ENCODE results near the gene TNRC18.

DNA sequence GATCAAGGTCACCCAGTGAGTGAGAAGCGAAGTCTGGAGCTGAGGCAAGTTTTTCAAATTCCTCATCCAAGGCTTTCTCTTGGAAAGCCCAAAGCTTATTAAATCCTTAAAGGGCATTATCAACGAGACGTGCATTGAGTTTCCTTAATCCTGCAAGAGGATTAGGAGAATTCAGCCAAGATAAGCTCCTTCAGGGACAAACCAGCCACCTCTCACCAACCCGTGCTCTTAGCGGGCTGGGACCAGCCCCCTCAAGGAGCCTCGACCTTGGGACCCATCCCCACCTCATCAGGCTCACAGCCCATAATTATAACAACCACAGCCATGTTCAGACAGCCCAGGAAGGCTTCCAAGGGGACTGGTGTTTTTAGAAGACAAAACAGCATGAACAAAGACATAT is 152.8 kb downstream of the TNRC18 start:
- TF ChIP-seq HOXA7 (CRISPR knock-in tag; IDR thresholded peaks at IDR 0.05; ENCODE audit: borderline replicate concordance) (no peak), ZNF133 (tag by site-specific recombination; IDR thresholded peaks at IDR 0.05) (no peak), ZNF768 (tag by site-specific recombination; IDR thresholded peaks at IDR 0.05) (no peak), ZNF121 (tag by site-specific recombination; IDR thresholded peaks at IDR 0.05) (no peak), TRIM28 (IDR thresholded peaks at IDR 0.05; ENCODE audit: borderline replicate concordance, low read length) (no peak), TCF7L2 (IDR thresholded peaks at IDR 0.05; ENCODE audit: borderline replicate concordance, low read depth, low read length) (no peak), ZBTB7A (tag by site-specific recombination; IDR thresholded peaks at IDR 0.05; ENCODE audit: low read depth) (no peak), ZNF530 (tag by site-specific recombination; IDR thresholded peaks at IDR 0.05; ENCODE audit: low read depth) (no peak), ZNF600 (tag by site-specific recombination; IDR thresholded peaks at IDR 0.05) (no peak)
- TF ChIP-seq, protein P1, sequence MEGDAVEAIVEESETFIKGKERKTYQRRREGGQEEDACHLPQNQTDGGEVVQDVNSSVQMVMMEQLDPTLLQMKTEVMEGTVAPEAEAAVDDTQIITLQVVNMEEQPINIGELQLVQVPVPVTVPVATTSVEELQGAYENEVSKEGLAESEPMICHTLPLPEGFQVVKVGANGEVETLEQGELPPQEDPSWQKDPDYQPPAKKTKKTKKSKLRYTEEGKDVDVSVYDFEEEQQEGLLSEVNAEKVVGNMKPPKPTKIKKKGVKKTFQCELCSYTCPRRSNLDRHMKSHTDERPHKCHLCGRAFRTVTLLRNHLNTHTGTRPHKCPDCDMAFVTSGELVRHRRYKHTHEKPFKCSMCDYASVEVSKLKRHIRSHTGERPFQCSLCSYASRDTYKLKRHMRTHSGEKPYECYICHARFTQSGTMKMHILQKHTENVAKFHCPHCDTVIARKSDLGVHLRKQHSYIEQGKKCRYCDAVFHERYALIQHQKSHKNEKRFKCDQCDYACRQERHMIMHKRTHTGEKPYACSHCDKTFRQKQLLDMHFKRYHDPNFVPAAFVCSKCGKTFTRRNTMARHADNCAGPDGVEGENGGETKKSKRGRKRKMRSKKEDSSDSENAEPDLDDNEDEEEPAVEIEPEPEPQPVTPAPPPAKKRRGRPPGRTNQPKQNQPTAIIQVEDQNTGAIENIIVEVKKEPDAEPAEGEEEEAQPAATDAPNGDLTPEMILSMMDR (tag by site-specific recombination; IDR thresholded peaks at IDR 0.05), result no peak
- TF ChIP-seq, protein P2, sequence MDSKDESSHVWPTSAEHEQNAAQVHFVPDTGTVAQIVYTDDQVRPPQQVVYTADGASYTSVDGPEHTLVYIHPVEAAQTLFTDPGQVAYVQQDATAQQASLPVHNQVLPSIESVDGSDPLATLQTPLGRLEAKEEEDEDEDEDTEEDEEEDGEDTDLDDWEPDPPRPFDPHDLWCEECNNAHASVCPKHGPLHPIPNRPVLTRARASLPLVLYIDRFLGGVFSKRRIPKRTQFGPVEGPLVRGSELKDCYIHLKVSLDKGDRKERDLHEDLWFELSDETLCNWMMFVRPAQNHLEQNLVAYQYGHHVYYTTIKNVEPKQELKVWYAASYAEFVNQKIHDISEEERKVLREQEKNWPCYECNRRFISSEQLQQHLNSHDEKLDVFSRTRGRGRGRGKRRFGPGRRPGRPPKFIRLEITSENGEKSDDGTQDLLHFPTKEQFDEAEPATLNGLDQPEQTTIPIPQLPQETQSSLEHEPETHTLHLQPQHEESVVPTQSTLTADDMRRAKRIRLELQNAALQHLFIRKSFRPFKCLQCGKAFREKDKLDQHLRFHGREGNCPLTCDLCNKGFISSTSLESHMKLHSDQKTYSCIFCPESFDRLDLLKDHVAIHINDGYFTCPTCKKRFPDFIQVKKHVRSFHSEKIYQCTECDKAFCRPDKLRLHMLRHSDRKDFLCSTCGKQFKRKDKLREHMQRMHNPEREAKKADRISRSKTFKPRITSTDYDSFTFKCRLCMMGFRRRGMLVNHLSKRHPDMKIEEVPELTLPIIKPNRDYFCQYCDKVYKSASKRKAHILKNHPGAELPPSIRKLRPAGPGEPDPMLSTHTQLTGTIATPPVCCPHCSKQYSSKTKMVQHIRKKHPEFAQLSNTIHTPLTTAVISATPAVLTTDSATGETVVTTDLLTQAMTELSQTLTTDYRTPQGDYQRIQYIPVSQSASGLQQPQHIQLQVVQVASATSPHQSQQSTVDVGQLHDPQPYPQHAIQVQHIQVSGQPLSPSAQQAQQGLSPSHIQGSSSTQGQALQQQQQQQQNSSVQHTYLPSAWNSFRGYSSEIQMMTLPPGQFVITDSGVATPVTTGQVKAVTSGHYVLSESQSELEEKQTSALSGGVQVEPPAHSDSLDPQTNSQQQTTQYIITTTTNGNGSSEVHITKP (tag by site-specific recombination; IDR thresholded peaks at IDR 0.05), result no peak

Data from HEK293 (cell line).